ENCODE results near the gene RPL38.

RPL38 gene

GRCh38 chr17:74234486-74234885 lies 31.0 kb downstream of the RPL38 start:
- no peaks in the 10 kb centered on the region for H3K27me3 ChIP-seq (ENCODE audit: insufficient read depth, low read depth, severe bottlenecking)
- H3K9me3 ChIP-seq (ENCODE audit: severe bottlenecking) = no peaks in the 10 kb centered on the region
- no peak overlapping the region for H3K4me3 ChIP-seq (ENCODE audit: low read depth, low read length)
- no peak for TF ChIP-seq CTCF (IDR thresholded peaks at IDR 0.05; ENCODE audit: low read depth, low read length)
- H3K27ac ChIP-seq = no peak overlapping the region
- peaks cover 55% of the 10 kb centered on the region for H3K36me3 ChIP-seq
- no peak for DNase-seq

GRCh38 chr17:74235040-74235581 lies 31.6 kb downstream of the RPL38 start:
- TF ChIP-seq CTCF (IDR thresholded peaks at IDR 0.05; ENCODE audit: low read depth, low read length) = no peak
- DNase-seq = no peak
- no peaks in the 10 kb centered on the region for H3K27me3 ChIP-seq (ENCODE audit: insufficient read depth, low read depth, severe bottlenecking)
- no peak overlapping the region for H3K4me3 ChIP-seq (ENCODE audit: low read depth, low read length)
- peaks cover 57% of the 10 kb centered on the region for H3K36me3 ChIP-seq
- no peak overlapping the region for H3K27ac ChIP-seq
- no peaks in the 10 kb centered on the region for H3K9me3 ChIP-seq (ENCODE audit: severe bottlenecking)

GRCh38 chr17:74235911-74236371 lies 32.5 kb downstream of the RPL38 start:
- no peaks in the 10 kb centered on the region for H3K9me3 ChIP-seq (ENCODE audit: severe bottlenecking)
- TF ChIP-seq CTCF (IDR thresholded peaks at IDR 0.05; ENCODE audit: low read depth, low read length) = no peak
- H3K36me3 ChIP-seq = peaks cover 49% of the 10 kb centered on the region
- H3K27ac ChIP-seq = no peak overlapping the region
- H3K27me3 ChIP-seq (ENCODE audit: insufficient read depth, low read depth, severe bottlenecking) = no peaks in the 10 kb centered on the region
- no peak for DNase-seq
- H3K4me3 ChIP-seq (ENCODE audit: low read depth, low read length) = no peak overlapping the region

- no peaks in the 10 kb centered on the region for H3K27me3 ChIP-seq (ENCODE audit: insufficient read depth, low read depth, severe bottlenecking)
- no peak for TF ChIP-seq CTCF (IDR thresholded peaks at IDR 0.05; ENCODE audit: low read depth, low read length)
- DNase-seq = no peak
- no peak overlapping the region for H3K4me3 ChIP-seq (ENCODE audit: low read depth, low read length)
- H3K36me3 ChIP-seq = peaks cover 38% of the 10 kb centered on the region
- H3K9me3 ChIP-seq (ENCODE audit: severe bottlenecking) = no peaks in the 10 kb centered on the region
- no peak overlapping the region for H3K27ac ChIP-seq
Observed at GRCh38 chr17:74237321-74237720, 33.8 kb downstream of the RPL38 start.

GRCh38 chr17:74239172-74239571 lies 35.7 kb downstream of the RPL38 start:
- H3K27ac ChIP-seq = no peak overlapping the region
- H3K9me3 ChIP-seq (ENCODE audit: severe bottlenecking) = no peaks in the 10 kb centered on the region
- H3K36me3 ChIP-seq = peaks cover 31% of the 10 kb centered on the region
- no peak for DNase-seq
- no peak for TF ChIP-seq CTCF (IDR thresholded peaks at IDR 0.05; ENCODE audit: low read depth, low read length)
- no peaks in the 10 kb centered on the region for H3K27me3 ChIP-seq (ENCODE audit: insufficient read depth, low read depth, severe bottlenecking)
- no peak overlapping the region for H3K4me3 ChIP-seq (ENCODE audit: low read depth, low read length)

GRCh38 chr17:74240618-74241205 lies 37.2 kb downstream of the RPL38 start:
- Histone ChIP-seq H3K27ac (no peak overlapping the region), H3K9me3 (ENCODE audit: severe bottlenecking) (no peaks in the 10 kb centered on the region), H3K27me3 (ENCODE audit: insufficient read depth, low read depth, severe bottlenecking) (no peaks in the 10 kb centered on the region), H3K36me3 (peaks cover 31% of the 10 kb centered on the region), H3K4me3 (ENCODE audit: low read depth, low read length) (no peak overlapping the region)
- DNase-seq = no peak
- no peak for TF ChIP-seq CTCF (IDR thresholded peaks at IDR 0.05; ENCODE audit: low read depth, low read length)
